Tibial artery (tissue), 4 donors: ENCODE measurements around the gene AP4S1.

Experiments
- DNase-seq, 2 donors: peaks; one replicate each; pipeline ENCODE4 v3.0.0-alpha.2; 2019
- H3K27ac ChIP-seq, 2 donors: fragments of 200-600 bp; sonication (generic) in 1 of 2; 1 replicate in 1 of 2; 2 replicates in 1 of 2; pipeline ENCODE4 v1.5.1; 2018 to 2019; ENCODE audit warnings: mild to moderate bottlenecking in 1 of 2
- H3K27me3 ChIP-seq, 2 donors: fragments of 200-600 bp; sonication (generic) in 1 of 2; one replicate each; pipeline versions ENCODE4 v1.5.1 to v1.6.0; 2016 to 2019
- H3K36me3 ChIP-seq, 3 donors: fragments of 200-600 bp; sonication (generic) in 2 of 3; one replicate each; pipeline ENCODE4 v1.5.1; 2016 to 2019; ENCODE audit warnings: mild to moderate bottlenecking in 2 of 3
- H3K4me1 ChIP-seq, 4 donors: fragments of 200-600 bp; sonication (generic) in 2 of 4; 1 replicate in 3 of 4; 2 replicates in 1 of 4; pipeline ENCODE4 v1.5.1; 2016 to 2019
- H3K4me3 ChIP-seq, 2 donors: fragments of 200-600 bp; sonication (generic) in 1 of 2; 1 replicate in 1 of 2; 2 replicates in 1 of 2; pipeline ENCODE4 v1.5.1; 2018 to 2019; ENCODE audit warnings: mild to moderate bottlenecking in 2 of 2
- H3K9me3 ChIP-seq, 3 donors: fragments of 200-600 bp; sonication (generic) in 1 of 3; one replicate each; pipeline ENCODE4 v1.5.1; 2016 to 2019
- intact Hi-C: fragments of 100-400 bp; cut with DNase I; formaldehyde crosslinking; loops from one replicate; pipeline ENCODE4 v1.15.0; 2023; ENCODE audit warnings: low total_unique reads
- TF ChIP-seq, protein P1 (sequence below), 2 experiments: fragments of 200-600 bp in 1 of 2; fragments of 450-650 bp in 1 of 2; IDR thresholded peaks; one replicate each; pipeline ENCODE4 v1.5.1; 2017 to 2019; ENCODE audit warnings: antibody characterized with exemption in 2 of 2, mild to moderate bottlenecking in 1 of 2, moderate library complexity in 1 of 2

AP4S1 gene

DNA sequence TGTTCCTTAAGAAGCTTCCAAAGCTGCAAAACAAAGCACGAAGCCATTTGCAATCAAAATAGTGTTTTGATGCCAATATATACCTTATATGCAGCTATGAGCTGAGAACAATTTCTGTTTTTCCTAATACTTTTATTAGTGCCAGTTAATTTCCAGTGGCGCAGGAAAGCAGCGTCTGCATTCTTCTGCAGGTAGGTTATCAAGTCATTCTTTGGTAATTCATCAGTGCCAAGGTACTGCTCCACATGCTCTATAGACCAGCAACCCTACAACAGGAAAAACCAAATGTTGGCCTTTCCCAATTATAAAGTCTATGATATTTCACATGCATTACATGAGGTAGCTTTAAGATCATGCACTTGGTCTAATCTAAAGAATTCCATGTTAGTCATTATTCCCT, 88.3 kb downstream of the AP4S1 start:
- no peak for DNase-seq
- H3K4me1 ChIP-seq = no peaks in the 10 kb centered on the region
- TF ChIP-seq, protein P1, sequence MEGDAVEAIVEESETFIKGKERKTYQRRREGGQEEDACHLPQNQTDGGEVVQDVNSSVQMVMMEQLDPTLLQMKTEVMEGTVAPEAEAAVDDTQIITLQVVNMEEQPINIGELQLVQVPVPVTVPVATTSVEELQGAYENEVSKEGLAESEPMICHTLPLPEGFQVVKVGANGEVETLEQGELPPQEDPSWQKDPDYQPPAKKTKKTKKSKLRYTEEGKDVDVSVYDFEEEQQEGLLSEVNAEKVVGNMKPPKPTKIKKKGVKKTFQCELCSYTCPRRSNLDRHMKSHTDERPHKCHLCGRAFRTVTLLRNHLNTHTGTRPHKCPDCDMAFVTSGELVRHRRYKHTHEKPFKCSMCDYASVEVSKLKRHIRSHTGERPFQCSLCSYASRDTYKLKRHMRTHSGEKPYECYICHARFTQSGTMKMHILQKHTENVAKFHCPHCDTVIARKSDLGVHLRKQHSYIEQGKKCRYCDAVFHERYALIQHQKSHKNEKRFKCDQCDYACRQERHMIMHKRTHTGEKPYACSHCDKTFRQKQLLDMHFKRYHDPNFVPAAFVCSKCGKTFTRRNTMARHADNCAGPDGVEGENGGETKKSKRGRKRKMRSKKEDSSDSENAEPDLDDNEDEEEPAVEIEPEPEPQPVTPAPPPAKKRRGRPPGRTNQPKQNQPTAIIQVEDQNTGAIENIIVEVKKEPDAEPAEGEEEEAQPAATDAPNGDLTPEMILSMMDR (IDR thresholded peaks at IDR 0.05) = no peak
- no peak overlapping the region for H3K4me3 ChIP-seq
- no peaks in the 10 kb centered on the region for H3K27me3 ChIP-seq
- H3K36me3 ChIP-seq = peaks cover 77 to 100% (median 91%) of the 10 kb centered on the region in 3 donors
- intact Hi-C loops = no loop called here
- no peak overlapping the region for H3K27ac ChIP-seq
- no peaks in the 10 kb centered on the region for H3K9me3 ChIP-seq

DNA sequence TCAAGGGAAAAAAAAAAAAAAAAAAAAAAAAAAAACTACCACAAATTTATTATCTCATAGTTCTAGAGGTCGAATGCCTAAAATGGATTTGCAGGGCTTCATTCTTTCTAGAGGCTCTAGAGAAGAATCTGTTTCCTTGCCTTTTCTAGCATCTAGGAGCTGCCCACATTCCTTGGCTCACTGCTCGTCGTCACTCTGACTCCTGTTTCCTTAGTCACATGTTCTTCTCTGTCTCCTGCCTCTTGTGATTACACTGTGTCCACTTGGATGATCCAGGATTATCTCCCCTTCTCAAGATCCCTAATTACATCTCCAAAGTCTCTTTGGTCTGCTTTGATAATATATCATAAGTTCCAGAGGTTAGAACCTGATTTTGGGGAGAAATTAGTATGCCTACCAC, 93.4 kb downstream of the AP4S1 start:
- H3K27ac ChIP-seq = no peak overlapping the region
- H3K4me1 ChIP-seq = no peaks in the 10 kb centered on the region
- DNase-seq = no peak
- TF ChIP-seq, protein P1 (IDR thresholded peaks at IDR 0.05) = no peak
- H3K9me3 ChIP-seq = no peaks in the 10 kb centered on the region
- H3K36me3 ChIP-seq = peaks cover 78 to 100% (median 91%) of the 10 kb centered on the region in 3 donors
- no peaks in the 10 kb centered on the region for H3K27me3 ChIP-seq
- no peak overlapping the region for H3K4me3 ChIP-seq
- intact Hi-C loops = no loop called here

GRCh38 chr14:31122098-31122611, 96.7 kb downstream of the AP4S1 start:
- Histone ChIP-seq H3K36me3 (peaks cover 70 to 87% (median 76%) of the 10 kb centered on the region in 3 donors), H3K4me1 (no peaks in the 10 kb centered on the region), H3K9me3 (no peaks in the 10 kb centered on the region), H3K27ac (no peak overlapping the region), H3K27me3 (no peaks in the 10 kb centered on the region), H3K4me3 (no peak overlapping the region)
- intact Hi-C loops = no loop called here
- no peak for DNase-seq
- TF ChIP-seq, protein P1 (IDR thresholded peaks at IDR 0.05) = no peak

DNA sequence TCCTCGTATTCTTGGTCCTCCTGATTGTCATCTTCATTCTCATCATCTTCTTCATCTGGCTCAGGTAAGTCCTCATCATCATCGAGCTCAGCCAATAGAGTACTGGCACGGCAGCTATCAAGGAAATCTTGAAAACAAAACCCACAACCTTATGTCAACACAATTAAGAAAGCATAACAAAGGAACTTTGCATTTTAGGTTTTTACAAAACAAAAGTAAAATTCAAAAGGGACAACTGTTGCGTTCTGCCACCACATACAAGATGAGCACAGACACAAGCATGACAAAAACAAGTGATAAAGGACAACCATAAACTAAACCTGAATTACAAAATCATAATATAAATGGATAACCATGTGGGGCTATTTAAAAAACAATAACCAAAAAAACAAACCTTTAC, 97.5 kb downstream of the AP4S1 start:
- Histone ChIP-seq H3K4me1 (no peaks in the 10 kb centered on the region), H3K27me3 (no peaks in the 10 kb centered on the region), H3K9me3 (no peaks in the 10 kb centered on the region), H3K4me3 (no peak overlapping the region), H3K27ac (no peak overlapping the region), H3K36me3 (peaks cover 71 to 87% (median 78%) of the 10 kb centered on the region in 3 donors)
- TF ChIP-seq, protein P1 (IDR thresholded peaks at IDR 0.05) = no peak
- DNase-seq = no peak
- intact Hi-C loops = no loop called here

- H3K27me3 ChIP-seq = no peaks in the 10 kb centered on the region
- H3K4me1 ChIP-seq = no peaks in the 10 kb centered on the region
- no peak overlapping the region for H3K27ac ChIP-seq
- no peak for DNase-seq
- intact Hi-C loops = no loop called here
- TF ChIP-seq, protein P1 (IDR thresholded peaks at IDR 0.05) = no peak
- H3K4me3 ChIP-seq = no peak overlapping the region
- no peaks in the 10 kb centered on the region for H3K9me3 ChIP-seq
- peaks cover 72 to 87% (median 82%) of the 10 kb centered on the region in 3 donors for H3K36me3 ChIP-seq
Measured at GRCh38 chr14:31124197-31124596, 98.7 kb downstream of the AP4S1 start.

GRCh38 chr14:31125231-31125630, 99.8 kb downstream of the AP4S1 start:
- H3K27me3 ChIP-seq = no peaks in the 10 kb centered on the region
- H3K4me1 ChIP-seq = no peaks in the 10 kb centered on the region
- no peaks in the 10 kb centered on the region for H3K9me3 ChIP-seq
- DNase-seq = no peak
- TF ChIP-seq, protein P1 (IDR thresholded peaks at IDR 0.05) = no peak
- H3K36me3 ChIP-seq = peaks cover 66 to 82% (median 76%) of the 10 kb centered on the region in 3 donors
- H3K4me3 ChIP-seq = no peak overlapping the region
- intact Hi-C loops = no loop called here
- H3K27ac ChIP-seq = no peak overlapping the region
